HG02852 (cell line): ENCODE results near the gene NAALAD2.
"Not testable (repeated sequence)": the region's sequence is repeated elsewhere in the genome, so short reads cannot be mapped to it uniquely, and the experiment has no call there.

ENCODE experiments used
- ATAC-seq: cut with Tn5 transposase; IDR thresholded peaks from one replicate; pipeline ENCODE4 v1.9.1; 2021; ENCODE audit warnings: mild to moderate bottlenecking, moderate library complexity; ENCODE audit not compliant: unreplicated experiment

Gene NAALAD2

DNA sequence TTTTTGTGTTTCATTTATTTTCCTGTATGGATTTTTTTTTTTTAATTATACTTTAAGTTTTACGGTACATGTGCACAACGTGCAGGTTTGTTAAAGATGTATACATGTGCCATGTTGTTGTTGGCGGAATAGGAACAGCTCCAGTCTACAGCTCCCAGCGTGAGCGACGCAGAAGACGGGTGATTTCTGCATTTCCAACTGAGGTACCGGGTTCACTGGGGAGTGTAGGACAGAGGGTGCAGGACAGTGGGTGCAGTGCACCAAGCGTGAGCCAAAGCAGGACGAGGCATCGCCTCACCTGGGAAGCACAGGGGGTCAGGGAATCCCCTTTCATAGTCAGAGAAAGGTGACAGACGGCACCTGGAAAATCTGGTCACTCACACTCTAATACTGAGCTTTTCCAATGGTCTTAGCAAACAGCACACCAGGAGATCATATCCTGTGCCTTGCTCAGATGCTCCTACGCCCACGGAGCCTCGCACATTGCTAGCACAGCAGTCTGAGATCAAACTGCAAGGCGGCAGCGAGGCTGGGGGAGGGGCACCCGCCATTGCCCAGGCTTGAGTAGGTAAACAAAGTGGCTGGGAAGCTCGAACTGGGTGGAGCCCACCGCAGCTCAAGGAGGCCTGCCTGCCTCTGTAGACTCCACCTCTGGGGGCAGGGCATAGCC, 105.6 kb downstream of the NAALAD2 start:
- ATAC-seq = not testable (repeated sequence)

DNA sequence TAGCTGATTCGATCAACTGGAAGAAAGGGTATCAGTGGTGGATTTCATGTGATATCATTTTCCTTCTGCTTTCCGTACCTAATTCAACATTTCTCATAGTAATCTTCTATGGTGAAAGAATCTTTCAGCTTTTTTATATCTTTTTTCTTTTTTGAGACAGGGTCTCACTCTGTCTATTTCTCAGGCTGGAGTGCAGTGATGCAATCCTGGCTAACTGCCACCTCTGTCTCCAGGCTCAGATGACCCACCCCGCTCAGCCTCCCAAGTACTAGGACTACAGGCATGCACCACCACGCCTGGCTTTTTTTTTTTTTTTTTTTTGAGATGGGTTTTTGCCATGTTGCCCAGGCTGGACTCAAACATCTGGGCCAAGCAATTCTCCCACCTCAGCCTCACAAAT, 107.0 kb downstream of the NAALAD2 start:
- ATAC-seq = no peak
